GM18508 (cell line): ENCODE results near the gene FNDC10.
A peak's percentile ranks its signal among the peaks of the same experiment; 100 is the strongest.

Experiments used
- ATAC-seq: cut with Tn5 transposase; IDR thresholded peaks from one replicate; pipeline ENCODE4 v1.9.1; 2021; ENCODE audit warnings: moderate number of reproducible peaks; ENCODE audit not compliant: insufficient read depth, unreplicated experiment

The FNDC10 gene

GRCh38 chr1:1617516-1617915, 17.6 kb upstream of the FNDC10 start:
- ATAC-seq: no peak

DNA sequence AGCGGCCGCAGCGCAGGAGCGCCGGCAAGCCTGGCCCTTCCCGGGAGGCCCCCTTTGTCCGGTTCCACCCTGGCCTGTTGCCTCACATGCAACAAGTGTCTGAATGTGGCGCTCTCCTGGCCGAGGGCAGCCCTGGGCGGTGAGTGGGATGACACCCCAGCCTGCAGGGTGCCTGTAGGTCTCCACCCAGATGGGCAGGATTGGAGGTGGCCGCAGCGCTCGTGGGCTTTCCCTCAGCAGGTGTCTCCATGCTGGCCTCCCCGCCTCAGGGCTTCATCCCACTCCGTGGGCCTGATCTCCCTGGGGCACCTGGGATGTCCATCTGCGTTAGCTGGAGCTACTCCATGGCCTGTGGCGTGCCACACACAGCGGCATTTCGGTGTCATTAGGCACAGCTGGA, 16.9 kb upstream of the FNDC10 start:
- ATAC-seq: no peak

DNA sequence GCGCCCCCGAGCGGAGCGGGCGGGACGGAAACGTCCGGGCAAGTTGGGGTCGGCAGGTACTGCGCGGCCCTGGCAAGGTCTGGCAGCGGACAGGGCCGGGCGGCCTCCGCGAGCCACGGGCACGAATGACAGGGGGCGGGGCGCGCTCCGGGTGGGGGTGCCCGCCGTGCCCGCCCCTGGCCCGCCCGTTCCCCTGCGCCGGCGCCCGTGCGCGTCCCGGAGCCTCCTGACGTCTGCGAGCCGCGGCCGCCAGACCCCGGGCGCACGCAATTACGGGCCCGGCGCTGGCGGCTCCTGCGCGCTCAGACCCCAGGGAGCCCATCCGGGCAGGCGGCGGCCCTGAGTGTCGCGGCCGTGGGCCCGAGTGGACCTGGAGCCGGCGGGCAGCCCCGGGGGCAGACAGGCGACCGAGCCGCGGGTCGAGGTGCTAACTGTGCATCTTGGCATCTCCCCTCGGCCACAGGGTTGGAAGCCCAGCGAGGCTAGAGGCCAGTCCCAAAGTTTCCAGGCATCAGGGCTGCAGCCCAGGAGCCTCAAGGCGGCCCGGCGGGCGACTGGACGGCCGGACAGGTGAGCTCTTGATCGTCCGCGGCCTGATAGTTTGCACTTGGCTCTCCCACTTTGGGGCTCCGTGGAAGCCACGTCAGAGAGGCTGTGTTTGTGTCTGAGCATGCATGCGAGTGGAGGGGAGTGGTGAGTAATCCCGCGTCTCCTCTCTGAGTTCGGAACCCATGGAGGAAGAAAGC, 16.3 kb upstream of the FNDC10 start:
- no peak for ATAC-seq

DNA sequence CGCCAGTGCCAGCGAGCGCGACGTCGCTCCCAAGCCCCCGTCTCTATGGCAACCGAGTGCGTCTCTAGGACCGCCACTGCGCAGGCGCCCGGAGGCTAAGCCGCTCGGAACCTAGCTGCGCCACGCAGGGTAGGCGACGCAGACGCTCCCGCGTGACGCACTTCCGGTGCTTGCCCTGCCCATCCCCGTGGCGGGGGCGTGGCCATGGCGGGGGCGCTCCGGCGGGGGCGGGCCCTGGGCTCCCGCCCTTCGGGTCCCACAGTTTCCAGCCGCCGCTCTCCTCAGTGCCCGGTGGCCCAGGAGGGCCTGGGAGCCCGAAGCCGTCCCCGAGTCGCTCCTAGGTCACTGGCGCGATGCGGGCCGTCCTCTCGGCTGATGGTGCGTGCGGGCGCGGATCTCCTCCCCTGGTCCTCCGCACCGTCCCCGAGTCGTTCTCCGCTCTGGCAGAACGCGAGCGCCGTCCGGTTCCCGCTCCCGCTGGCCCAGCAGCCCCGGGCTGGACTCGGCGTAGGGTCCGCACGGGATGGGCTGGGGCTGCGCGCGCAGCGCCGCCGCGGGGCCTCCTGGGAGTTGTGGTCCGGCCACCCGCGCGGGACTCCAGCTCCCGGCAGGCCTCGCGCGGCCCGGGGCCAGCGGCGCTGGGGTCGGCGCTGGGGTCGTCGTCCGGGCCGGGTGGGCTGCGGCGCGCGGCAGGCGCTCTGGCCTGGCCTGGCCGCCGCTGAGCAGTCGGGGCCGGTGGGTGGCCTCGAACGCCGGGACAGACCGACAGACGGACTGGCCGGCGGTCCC, 15.5 kb upstream of the FNDC10 start, which contains the start of gene MIB2:
TSS of gene MIB2 (plus strand) at position 245 of the 789 bp plus-strand sequence. CDS start 7,953 bp downstream, outside the sequence.
- ATAC-seq: peak; percentile 62

- ATAC-seq: no peak
Measured at GRCh38 chr1:1614954-1615255, 15.0 kb upstream of the FNDC10 start.

GRCh38 chr1:1614204-1614953, 14.4 kb upstream of the FNDC10 start:
- ATAC-seq: no peak

GRCh38 chr1:1613509-1614082, 13.7 kb upstream of the FNDC10 start:
- no peak for ATAC-seq

- ATAC-seq: no peak
Measured at GRCh38 chr1:1612104-1612400, 12.1 kb upstream of the FNDC10 start.

GRCh38 chr1:1610796-1611195, 10.9 kb upstream of the FNDC10 start:
- no peak for ATAC-seq

DNA sequence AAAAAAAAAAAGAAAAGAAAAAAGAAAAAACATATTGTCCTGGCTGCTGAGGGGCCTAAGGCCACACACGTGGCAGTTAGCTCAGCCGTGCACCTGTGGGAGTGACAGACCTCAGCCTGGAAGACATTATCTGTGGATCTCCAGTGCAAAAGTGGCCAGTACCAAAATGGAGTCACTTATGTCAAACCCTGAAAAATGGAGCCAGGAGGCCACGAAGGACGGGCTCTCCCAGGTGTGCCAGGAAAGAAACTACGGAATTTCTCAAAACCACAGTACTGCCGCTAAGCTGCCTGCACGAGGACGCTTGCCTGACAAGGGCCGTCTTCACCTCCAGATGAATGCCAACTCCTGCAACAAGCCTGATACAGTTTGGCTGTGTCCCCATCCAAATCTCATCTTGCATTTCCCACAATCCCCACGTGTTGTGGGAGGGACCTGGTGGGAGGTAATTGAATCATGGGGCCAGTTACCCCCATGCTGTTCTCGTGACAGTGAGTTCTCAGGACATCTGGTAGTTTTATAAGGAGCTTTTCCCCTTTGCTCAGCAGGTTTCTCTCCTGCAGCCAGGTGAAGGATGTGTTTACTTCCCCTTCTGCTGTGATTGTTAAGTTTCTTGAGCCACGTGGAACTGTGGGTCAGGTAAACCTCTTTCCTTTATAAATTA, 10.0 kb upstream of the FNDC10 start:
- ATAC-seq: no peak

DNA sequence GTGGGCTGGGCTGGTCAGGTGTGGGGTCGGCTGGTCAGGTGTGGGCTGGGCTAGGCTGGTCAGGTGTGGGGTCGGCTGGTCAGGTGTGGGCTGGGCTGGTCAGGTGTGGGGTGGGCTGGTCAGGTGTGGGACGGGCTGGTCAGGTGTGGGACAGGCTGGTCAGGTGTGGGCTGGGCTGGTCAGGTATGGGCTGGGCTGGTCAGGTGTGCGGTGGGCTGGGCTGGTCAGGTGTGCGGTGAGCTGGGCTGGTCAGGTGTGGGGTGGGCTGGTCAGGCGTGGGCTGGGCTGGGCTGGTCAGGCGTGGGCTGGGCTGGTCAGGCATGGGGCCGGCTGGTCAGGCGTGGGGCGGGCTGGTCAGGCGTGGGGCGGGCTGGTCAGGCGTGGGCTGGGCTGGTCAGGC, 6.3 kb upstream of the FNDC10 start:
- no peak for ATAC-seq

- ATAC-seq: no peak
Measured at GRCh38 chr1:1605724-1606123, 5.8 kb upstream of the FNDC10 start.

DNA sequence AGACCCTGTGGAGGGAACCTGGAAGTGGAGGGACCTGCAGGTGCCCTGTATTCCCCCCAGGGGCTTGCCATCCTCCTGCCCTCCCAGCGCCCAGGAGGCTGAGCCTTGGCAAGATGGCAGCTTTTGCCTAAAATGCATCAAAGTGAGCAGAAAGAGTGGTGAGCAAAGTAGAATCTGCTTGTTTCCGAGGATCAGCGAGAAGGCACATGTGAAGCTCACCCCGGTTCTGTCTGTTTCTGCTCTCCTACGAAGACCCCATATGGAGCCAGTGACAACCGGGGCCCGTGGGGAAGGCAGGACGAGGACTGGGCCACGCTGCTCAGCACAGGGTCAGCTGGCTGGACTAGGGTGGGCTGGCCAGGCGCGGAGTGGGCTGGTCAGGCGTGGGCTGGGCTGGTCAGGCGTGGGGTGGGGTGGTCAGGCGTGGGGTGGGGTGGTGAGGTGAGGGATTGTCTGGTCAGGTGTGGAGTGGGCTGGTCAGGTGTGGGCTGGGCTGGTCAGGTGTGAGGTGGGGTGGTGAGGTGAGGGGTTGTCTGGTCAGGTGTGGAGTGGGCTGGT, 5.2 kb upstream of the FNDC10 start:
- ATAC-seq: no peak

- no peak for ATAC-seq
Measured at GRCh38 chr1:1604374-1605033, 4.6 kb upstream of the FNDC10 start.

GRCh38 chr1:1603671-1604373, 3.9 kb upstream of the FNDC10 start:
- no peak for ATAC-seq

- no peak for ATAC-seq
Measured at GRCh38 chr1:1602968-1603506, 3.1 kb upstream of the FNDC10 start.

GRCh38 chr1:1602304-1602967, 2.5 kb upstream of the FNDC10 start:
- ATAC-seq: no peak

- ATAC-seq: no peak
Measured at GRCh38 chr1:1601564-1602303, 1.8 kb upstream of the FNDC10 start.
